ENCODE results near the gene C16orf86.

DNA sequence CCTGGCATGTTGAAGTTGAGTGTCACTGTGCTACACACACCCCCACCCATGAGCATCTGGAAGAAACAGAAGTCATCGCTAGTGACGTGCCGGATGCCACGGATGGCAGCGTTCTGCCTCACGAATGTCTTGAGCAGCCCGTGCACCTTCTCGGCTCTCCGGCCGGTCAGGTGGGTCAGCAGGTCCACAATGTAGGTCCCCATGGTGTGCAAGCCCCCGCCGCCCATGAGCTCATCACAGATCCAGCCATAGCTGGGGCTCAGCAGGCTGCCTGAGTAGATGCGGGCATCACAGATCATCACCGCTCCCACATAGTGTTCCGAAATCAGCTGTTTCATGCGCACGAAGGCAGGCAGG is 8.9 kb downstream of the C16orf86 start:
- TF ChIP-seq, protein P1, sequence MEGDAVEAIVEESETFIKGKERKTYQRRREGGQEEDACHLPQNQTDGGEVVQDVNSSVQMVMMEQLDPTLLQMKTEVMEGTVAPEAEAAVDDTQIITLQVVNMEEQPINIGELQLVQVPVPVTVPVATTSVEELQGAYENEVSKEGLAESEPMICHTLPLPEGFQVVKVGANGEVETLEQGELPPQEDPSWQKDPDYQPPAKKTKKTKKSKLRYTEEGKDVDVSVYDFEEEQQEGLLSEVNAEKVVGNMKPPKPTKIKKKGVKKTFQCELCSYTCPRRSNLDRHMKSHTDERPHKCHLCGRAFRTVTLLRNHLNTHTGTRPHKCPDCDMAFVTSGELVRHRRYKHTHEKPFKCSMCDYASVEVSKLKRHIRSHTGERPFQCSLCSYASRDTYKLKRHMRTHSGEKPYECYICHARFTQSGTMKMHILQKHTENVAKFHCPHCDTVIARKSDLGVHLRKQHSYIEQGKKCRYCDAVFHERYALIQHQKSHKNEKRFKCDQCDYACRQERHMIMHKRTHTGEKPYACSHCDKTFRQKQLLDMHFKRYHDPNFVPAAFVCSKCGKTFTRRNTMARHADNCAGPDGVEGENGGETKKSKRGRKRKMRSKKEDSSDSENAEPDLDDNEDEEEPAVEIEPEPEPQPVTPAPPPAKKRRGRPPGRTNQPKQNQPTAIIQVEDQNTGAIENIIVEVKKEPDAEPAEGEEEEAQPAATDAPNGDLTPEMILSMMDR (IDR thresholded peaks at IDR 0.05; ENCODE audit: low read depth, low read length, poor library complexity, severe bottlenecking), result no peak
- no peak for TF ChIP-seq EZH2phosphoT487 (IDR thresholded peaks at IDR 0.05; ENCODE audit: borderline replicate concordance, low read length)

Measured in DOHH2 (cell line).